PC-3 (cell line): ENCODE measurements around the gene IFT81. TPM values are rescaled to one million over a fixed set of nuclear protein-coding genes. Genes with fewer than 3 reads are reported as not detected.

Experiments used
- ATAC-seq: fragments of 200-7000 bp; cut with Tn5 transposase; 2 replicates; pipeline ENCODE4 v1.9.1; 2020; ENCODE audit warnings: mild to moderate bottlenecking, moderate library complexity
- BruUV-seq: library from RNA; stranded (reverse); fragments of 400-500 nt; replicated peaks from 2 replicates; lab custom pipeline; 2021; lab: Mats Ljungman, UMichigan
- CTCF ChIA-PET: fragments of 300-600 bp; sonication (Branson Sonifier 250); formaldehyde crosslinking; loops from one replicate; lab custom pipeline; 2022; ENCODE audit warnings: antibody characterized with exemption; lab: Charles Lee
- POLR2A ChIA-PET: fragments of 300-600 bp; sonication (Branson Sonifier 250); formaldehyde crosslinking; loops from one replicate; lab custom pipeline; 2022; ENCODE audit warnings: antibody characterized with exemption; ENCODE audit not compliant: unreplicated experiment; lab: Charles Lee
- DNase-seq: peaks from one replicate; pipeline ENCODE4 v3.0.0-alpha.2; 2015
- H2AFZ ChIP-seq: fragments of 300-600 bp; sonication (generic); 2 replicates; pipeline ENCODE4 v1.6.0; 2016; ENCODE audit warnings: antibody characterized with exemption, low read length
- H3F3A ChIP-seq: fragments of 300-600 bp; sonication (generic); one replicate; pipeline ENCODE4 v1.6.0; 2017; ENCODE audit warnings: antibody characterized with exemption, low read length, control low read depth, mild to moderate bottlenecking; ENCODE audit not compliant: unreplicated experiment
- H3K27ac ChIP-seq: fragments of 300-600 bp; sonication (generic); 2 replicates; pipeline ENCODE4 v1.5.1; 2016; ENCODE audit warnings: mild to moderate bottlenecking, low read length
- H3K27me3 ChIP-seq: fragments of 300-600 bp; sonication (generic); 2 replicates; pipeline ENCODE4 v1.6.1; 2016; ENCODE audit warnings: low read length, mixed read lengths
- H3K36me3 ChIP-seq: fragments of 300-600 bp; sonication (generic); 2 replicates; pipeline ENCODE4 v1.6.1; 2016; ENCODE audit warnings: low read depth, mixed run types, low read length, mixed read lengths
- H3K4me1 ChIP-seq: fragments of 300-600 bp; sonication (generic); 2 replicates; pipeline ENCODE4 v1.5.1; 2016; ENCODE audit warnings: low read length; ENCODE audit not compliant: insufficient read depth
- H3K4me2 ChIP-seq: fragments of 300-600 bp; sonication (generic); 2 replicates; pipeline ENCODE4 v1.6.0; 2016; ENCODE audit warnings: low read length
- H3K4me3 ChIP-seq: fragments of 300-600 bp; sonication (generic); 2 replicates; pipeline ENCODE4 v1.5.1; 2016; ENCODE audit warnings: mild to moderate bottlenecking, low read length, mixed read lengths
- H3K79me2 ChIP-seq: fragments of 300-600 bp; sonication (generic); 2 replicates; pipeline ENCODE4 v1.6.1; 2017; ENCODE audit warnings: low read length, mixed read lengths
- H3K9ac ChIP-seq: fragments of 300-600 bp; sonication (generic); 2 replicates; pipeline ENCODE4 v1.6.0; 2016; ENCODE audit warnings: mild to moderate bottlenecking, low read length
- H3K9me2 ChIP-seq: fragments of 300-600 bp; sonication (generic); replicated peaks from 2 replicates; pipeline ENCODE4 v1.6.1; 2016; ENCODE audit warnings: mixed run types, low read length, mixed read lengths
- H3K9me3 ChIP-seq: fragments of 300-600 bp; sonication (generic); 2 replicates; pipeline ENCODE4 v1.6.1; 2016; ENCODE audit warnings: low read length, mixed read lengths
- H4K20me1 ChIP-seq: fragments of 300-600 bp; sonication (generic); 2 replicates; pipeline ENCODE4 v1.6.1; 2016; ENCODE audit warnings: low read length, mixed read lengths
- CTCF ChIP-seq: fragments of 300-600 bp; sonication (generic); conservative IDR thresholded peaks from 2 replicates; pipeline ENCODE4 v1.5.1; 2017; ENCODE audit warnings: antibody characterized with exemption, low read depth, mild to moderate bottlenecking, low read length
- EZH2 ChIP-seq: fragments of 300-600 bp; sonication (generic); IDR thresholded peaks from one replicate; pipeline ENCODE4 v1.6.1; 2017; ENCODE audit warnings: antibody characterized with exemption, mild to moderate bottlenecking, low read length; ENCODE audit not compliant: unreplicated experiment
- EZH2phosphoT487 ChIP-seq: fragments of 300-600 bp; sonication (generic); IDR thresholded peaks from 2 replicates; pipeline ENCODE4 v1.6.1; 2018; ENCODE audit warnings: mild to moderate bottlenecking, antibody characterized with exemption, low read length, borderline replicate concordance
- intact Hi-C: fragments of 100-400 bp; cut with micrococcal nuclease; formaldehyde crosslinking; loops from 2 replicates; pipeline ENCODE4 v1.9.0; 2023
- total RNA-seq: library from RNA; depleted of rRNA; stranded (reverse); fragments of >200 nt; gene quantifications from 2 replicates; pipeline ENCODE4 v1.2.3, GENCODE V29; 2014

Gene IFT81
- total RNA-seq, 1 experiment from 2014 or later, result 10.1 TPM

GRCh38 chr12:110234331-110234751 lies 110.2 kb downstream of the IFT81 start:
- H3K27ac ChIP-seq, result no peak overlapping the region
- H4K20me1 ChIP-seq, result no peaks in the 10 kb centered on the region
- intact Hi-C loops, result no loop called here
- H2AFZ ChIP-seq, result no peak overlapping the region
- H3K27me3 ChIP-seq, result no peaks in the 10 kb centered on the region
- H3K4me2 ChIP-seq, result no peak overlapping the region
- no peak for TF ChIP-seq EZH2
- no peak for TF ChIP-seq CTCF
- no peak for TF ChIP-seq EZH2phosphoT487
- H3K9ac ChIP-seq, result no peak overlapping the region
- H3K79me2 ChIP-seq, result no peaks in the 10 kb centered on the region
- ChIA-PET POLR2A (no interaction called here), CTCF (no interaction called here)
- H3K9me3 ChIP-seq, result no peaks in the 10 kb centered on the region
- H3K36me3 ChIP-seq, result no peaks in the 10 kb centered on the region
- H3K4me1 ChIP-seq, result no peaks in the 10 kb centered on the region
- ATAC-seq, result no peak
- no peak overlapping the region for H3K4me3 ChIP-seq
- no TSS peak for BruUV-seq
- H3F3A ChIP-seq, result no peaks in the 10 kb centered on the region
- DNase-seq, result no peak
- H3K9me2 ChIP-seq, result no peaks in the 10 kb centered on the region

- no peaks in the 10 kb centered on the region for H3K36me3 ChIP-seq
- H3K4me1 ChIP-seq, result no peaks in the 10 kb centered on the region
- intact Hi-C loops, result no loop called here
- H4K20me1 ChIP-seq, result no peaks in the 10 kb centered on the region
- H3F3A ChIP-seq, result no peaks in the 10 kb centered on the region
- no peak overlapping the region for H3K4me3 ChIP-seq
- no peak for TF ChIP-seq EZH2phosphoT487
- no peak for TF ChIP-seq CTCF
- no peak for TF ChIP-seq EZH2
- H3K9me2 ChIP-seq, result no peaks in the 10 kb centered on the region
- ChIA-PET POLR2A (no interaction called here), CTCF (no interaction called here)
- BruUV-seq, result no TSS peak
- H3K79me2 ChIP-seq, result no peaks in the 10 kb centered on the region
- no peak overlapping the region for H3K9ac ChIP-seq
- no peaks in the 10 kb centered on the region for H3K27me3 ChIP-seq
- ATAC-seq (no peak), DNase-seq (no peak)
- no peaks in the 10 kb centered on the region for H3K9me3 ChIP-seq
- no peak overlapping the region for H2AFZ ChIP-seq
- no peak overlapping the region for H3K27ac ChIP-seq
- H3K4me2 ChIP-seq, result no peak overlapping the region
These were observed 110.6 kb downstream of the IFT81 start for GRCh38 chr12:110234755-110235154.

- no peaks in the 10 kb centered on the region for H3K9me3 ChIP-seq
- ATAC-seq, result no peak
- H3K4me3 ChIP-seq, result no peak overlapping the region
- CTCF ChIA-PET, result no interaction called here
- no peak overlapping the region for H3K9ac ChIP-seq
- TF ChIP-seq CTCF, result no peak
- TF ChIP-seq EZH2, result no peak
- no peak for TF ChIP-seq EZH2phosphoT487
- no peak overlapping the region for H2AFZ ChIP-seq
- no peaks in the 10 kb centered on the region for H4K20me1 ChIP-seq
- no peaks in the 10 kb centered on the region for H3K4me1 ChIP-seq
- H3K27me3 ChIP-seq, result no peaks in the 10 kb centered on the region
- no peaks in the 10 kb centered on the region for H3F3A ChIP-seq
- H3K36me3 ChIP-seq, result no peaks in the 10 kb centered on the region
- BruUV-seq, result no TSS peak
- H3K79me2 ChIP-seq, result no peaks in the 10 kb centered on the region
- H3K27ac ChIP-seq, result no peak overlapping the region
- H3K4me2 ChIP-seq, result no peak overlapping the region
- DNase-seq, result no peak
- intact Hi-C loops, result no loop called here
- H3K9me2 ChIP-seq, result no peaks in the 10 kb centered on the region
- POLR2A ChIA-PET, result no interaction called here
These were observed 111.2 kb downstream of the IFT81 start for GRCh38 chr12:110235383-110235782.
